Caco-2 (cell line): Measurements from ENCODE around the gene GIPC2. TPM values are rescaled to one million over a fixed set of nuclear protein-coding genes. Genes with fewer than 3 reads are reported as not detected.

Experiments
- BruUV-seq: library from RNA; stranded (reverse); fragments of 400-500 nt; replicated peaks from 2 replicates; lab custom pipeline; 2021; lab: Mats Ljungman, UMichigan
- CTCF ChIA-PET: fragments of 300-600 bp; sonication (Branson Sonifier 250); formaldehyde crosslinking; loops from one replicate; lab custom pipeline; 2022; ENCODE audit warnings: antibody characterized with exemption; lab: Charles Lee
- POLR2A ChIA-PET: fragments of 300-600 bp; sonication (Branson Sonifier 250); formaldehyde crosslinking; loops from one replicate; lab custom pipeline; 2022; ENCODE audit warnings: antibody characterized with exemption; lab: Charles Lee
- DNase-seq, 2 experiments: peaks; one replicate each; pipeline versions ENCODE4 v3.0.0 to v3.0.0-alpha.2; 2020 to 2022
- H3K27me3 ChIP-seq: replicated peaks from 2 replicates; pipeline ENCODE4 v1.6.0; 2011; ENCODE audit warnings: low read length; ENCODE audit not compliant: control insufficient read depth, insufficient read depth
- H3K36me3 ChIP-seq: 2 replicates; pipeline ENCODE4 v1.5.1; 2011; ENCODE audit warnings: low read length; ENCODE audit not compliant: control insufficient read depth, insufficient read depth
- H3K4me1 ChIP-seq: fragments of 250-450 bp; sonication (Bioruptor Pico); 2 replicates; pipeline ENCODE4 v1.5.1; 2020; ENCODE audit warnings: mild to moderate bottlenecking
- H3K4me3 ChIP-seq: 2 replicates; pipeline ENCODE4 v1.5.1; 2011; ENCODE audit warnings: low read depth, mild to moderate bottlenecking, control low read depth, low read length
- H3K9me3 ChIP-seq: fragments of 250-450 bp; sonication (Bioruptor Pico); 2 replicates; pipeline ENCODE4 v1.5.1; 2020; ENCODE audit warnings: mild to moderate bottlenecking, moderate library complexity
- H3K27ac Mint-ChIP-seq: one replicate; pipeline ENCODE4 v1.8.0; 2022; ENCODE audit warnings: mixed read lengths; ENCODE audit not compliant: unreplicated experiment
- H3K27me3 Mint-ChIP-seq: one replicate; pipeline ENCODE4 v1.8.0; 2022; ENCODE audit warnings: mixed read lengths; ENCODE audit not compliant: insufficient read depth, unreplicated experiment
- H3K36me3 Mint-ChIP-seq: one replicate; pipeline ENCODE4 v1.8.0; 2022; ENCODE audit warnings: mild to moderate bottlenecking, mixed read lengths; ENCODE audit not compliant: insufficient read depth, unreplicated experiment
- H3K4me1 Mint-ChIP-seq: one replicate; pipeline ENCODE4 v1.8.0; 2022; ENCODE audit warnings: low read depth, mixed read lengths; ENCODE audit not compliant: unreplicated experiment
- H3K4me3 Mint-ChIP-seq: one replicate; pipeline ENCODE4 v1.8.0; 2022; ENCODE audit warnings: mild to moderate bottlenecking, moderate library complexity, mixed read lengths; ENCODE audit not compliant: unreplicated experiment
- H3K9me3 Mint-ChIP-seq: one replicate; pipeline ENCODE4 v1.8.0; 2022; ENCODE audit warnings: mixed read lengths; ENCODE audit not compliant: unreplicated experiment
- intact Hi-C: fragments of 100-400 bp; cut with micrococcal nuclease; formaldehyde crosslinking; loops from one replicate; pipeline ENCODE4 v1.10.0; 2022; ENCODE audit not compliant: unreplicated experiment
- total RNA-seq: library from RNA; stranded (reverse); gene quantifications from 2 replicates; pipeline ENCODE4 v1.2.3, GENCODE V29; 2022
- TF ChIP-seq, protein P1 (sequence below), 2 experiments: fragments of 200-600 bp in 1 of 2; IDR thresholded peaks; 1 replicate in 1 of 2; 2 replicates in 1 of 2; pipeline versions ENCODE4 v1.5.1 to v1.8.0; 2011 to 2022; ENCODE audit warnings: antibody characterized with exemption in 1 of 2, control low read depth in 1 of 2, inconsistent platforms in 1 of 2, low read depth in 1 of 2, low read length in 1 of 2, mild to moderate bottlenecking in 1 of 2, moderate library complexity in 1 of 2; ENCODE audit not compliant: insufficient read depth in 1 of 2, severe bottlenecking in 1 of 2, unreplicated experiment in 1 of 2

Gene GIPC2
- total RNA-seq, 1 experiment from 2014 or later = 4.4 TPM

GRCh38 chr1:78091886-78092285, 46.1 kb downstream of the GIPC2 start:
- TF ChIP-seq, protein P1, sequence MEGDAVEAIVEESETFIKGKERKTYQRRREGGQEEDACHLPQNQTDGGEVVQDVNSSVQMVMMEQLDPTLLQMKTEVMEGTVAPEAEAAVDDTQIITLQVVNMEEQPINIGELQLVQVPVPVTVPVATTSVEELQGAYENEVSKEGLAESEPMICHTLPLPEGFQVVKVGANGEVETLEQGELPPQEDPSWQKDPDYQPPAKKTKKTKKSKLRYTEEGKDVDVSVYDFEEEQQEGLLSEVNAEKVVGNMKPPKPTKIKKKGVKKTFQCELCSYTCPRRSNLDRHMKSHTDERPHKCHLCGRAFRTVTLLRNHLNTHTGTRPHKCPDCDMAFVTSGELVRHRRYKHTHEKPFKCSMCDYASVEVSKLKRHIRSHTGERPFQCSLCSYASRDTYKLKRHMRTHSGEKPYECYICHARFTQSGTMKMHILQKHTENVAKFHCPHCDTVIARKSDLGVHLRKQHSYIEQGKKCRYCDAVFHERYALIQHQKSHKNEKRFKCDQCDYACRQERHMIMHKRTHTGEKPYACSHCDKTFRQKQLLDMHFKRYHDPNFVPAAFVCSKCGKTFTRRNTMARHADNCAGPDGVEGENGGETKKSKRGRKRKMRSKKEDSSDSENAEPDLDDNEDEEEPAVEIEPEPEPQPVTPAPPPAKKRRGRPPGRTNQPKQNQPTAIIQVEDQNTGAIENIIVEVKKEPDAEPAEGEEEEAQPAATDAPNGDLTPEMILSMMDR (IDR thresholded peaks at IDR 0.05; ENCODE audit: insufficient read depth in 1 of 2, low read depth in 1 of 2, low read length in 1 of 2, severe bottlenecking in 1 of 2, unreplicated experiment in 1 of 2) = no peak
- ChIA-PET CTCF (no interaction called here), POLR2A (no interaction called here)
- no peaks in the 10 kb centered on the region for H3K27me3 ChIP-seq
- Mint-ChIP-seq H3K36me3 (no peaks in the 10 kb centered on the region), H3K27me3 (no peaks in the 10 kb centered on the region), H3K27ac (no peak overlapping the region), H3K4me3 (no peak overlapping the region), H3K9me3 (no peaks in the 10 kb centered on the region), H3K4me1 (peaks cover 6% of the 10 kb centered on the region)
- BruUV-seq = no TSS peak
- intact Hi-C loops = no loop called here
- no peaks in the 10 kb centered on the region for H3K9me3 ChIP-seq
- H3K36me3 ChIP-seq = no peaks in the 10 kb centered on the region
- H3K4me1 ChIP-seq = 0 out of 2 replicates have a peak, but pooled peaks cover 4% of the 10 kb centered on the region
- DNase-seq = no peak
- H3K4me3 ChIP-seq = no peak overlapping the region

DNA sequence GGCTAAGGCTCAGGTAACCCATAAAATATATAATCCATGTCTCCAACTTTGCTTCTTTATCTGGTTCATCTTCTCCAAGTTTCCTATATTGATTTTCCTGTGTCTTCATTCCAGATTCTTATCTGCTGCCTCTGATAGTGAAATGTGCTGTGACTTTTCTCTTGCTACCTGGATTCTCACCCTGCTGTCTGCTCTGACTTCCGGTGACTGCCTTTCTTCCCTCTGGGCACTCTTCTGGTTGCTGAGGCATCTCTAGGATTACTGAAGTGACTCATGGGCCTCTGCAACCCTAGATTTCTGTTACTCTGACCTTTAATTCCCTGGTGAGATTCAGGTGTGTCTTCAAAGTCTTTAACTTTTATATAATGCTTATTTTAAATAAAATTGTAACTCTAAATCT, 46.9 kb downstream of the GIPC2 start:
- Mint-ChIP-seq H3K27me3 (no peaks in the 10 kb centered on the region), H3K27ac (no peak overlapping the region), H3K9me3 (no peaks in the 10 kb centered on the region), H3K4me1 (peaks cover 6% of the 10 kb centered on the region), H3K4me3 (no peak overlapping the region), H3K36me3 (no peaks in the 10 kb centered on the region)
- ChIA-PET POLR2A (no interaction called here), CTCF (no interaction called here)
- Histone ChIP-seq H3K36me3 (no peaks in the 10 kb centered on the region), H3K4me3 (no peak overlapping the region), H3K27me3 (no peaks in the 10 kb centered on the region), H3K9me3 (no peaks in the 10 kb centered on the region), H3K4me1 (0 out of 2 replicates have a peak, but pooled peaks cover 4% of the 10 kb centered on the region)
- intact Hi-C loops = no loop called here
- TF ChIP-seq, protein P1 (IDR thresholded peaks at IDR 0.05; ENCODE audit: insufficient read depth in 1 of 2, low read depth in 1 of 2, low read length in 1 of 2, severe bottlenecking in 1 of 2, unreplicated experiment in 1 of 2) = no peak
- DNase-seq = no peak
- no TSS peak for BruUV-seq

DNA sequence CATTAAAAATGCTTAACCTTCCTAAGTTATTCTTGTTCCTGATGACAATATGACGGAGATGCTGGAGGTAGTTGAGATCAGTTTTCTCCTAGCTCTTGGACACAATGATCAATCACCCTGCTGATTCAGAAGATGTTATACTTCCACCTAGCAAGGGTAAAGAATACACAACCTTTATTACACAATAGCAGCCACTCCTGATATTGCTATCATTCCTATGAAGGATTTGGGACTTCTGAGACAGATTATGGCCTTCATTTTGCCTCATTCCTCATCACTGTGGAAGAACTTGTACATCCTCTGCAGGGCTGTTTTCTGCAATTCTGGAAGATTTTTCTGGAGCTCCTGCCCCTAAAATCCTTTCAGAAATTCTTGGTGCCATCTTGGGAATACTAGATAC, 47.8 kb downstream of the GIPC2 start:
- POLR2A ChIA-PET = no interaction called here
- no TSS peak for BruUV-seq
- Mint-ChIP-seq H3K36me3 (no peaks in the 10 kb centered on the region), H3K4me1 (peaks cover 6% of the 10 kb centered on the region), H3K4me3 (no peak overlapping the region), H3K27ac (no peak overlapping the region), H3K27me3 (no peaks in the 10 kb centered on the region), H3K9me3 (no peaks in the 10 kb centered on the region)
- no peak overlapping the region for H3K4me3 ChIP-seq
- no peaks in the 10 kb centered on the region for H3K36me3 ChIP-seq
- TF ChIP-seq, protein P1 (IDR thresholded peaks at IDR 0.05; ENCODE audit: insufficient read depth in 1 of 2, low read depth in 1 of 2, low read length in 1 of 2, severe bottlenecking in 1 of 2, unreplicated experiment in 1 of 2) = no peak
- H3K27me3 ChIP-seq = no peaks in the 10 kb centered on the region
- H3K4me1 ChIP-seq = 0 out of 2 replicates have a peak, but pooled peaks cover 4% of the 10 kb centered on the region
- intact Hi-C loops = no loop called here
- CTCF ChIA-PET = no interaction called here
- no peaks in the 10 kb centered on the region for H3K9me3 ChIP-seq
- DNase-seq = no peak
